A375 (cell line): ENCODE data around the gene THSD7B. TPM values are rescaled to one million over a fixed set of nuclear protein-coding genes. Genes with fewer than 3 reads are reported as not detected.

Experiments
- small RNA-seq: library from RNA; depleted of rRNA; stranded (forward); fragments of <200 nt; gene quantifications from one replicate; pipeline ENCODE3, GENCODE V24; 2014
- total RNA-seq: library from RNA; depleted of rRNA; stranded (reverse); fragments of >200 nt; shearing (Covaris generic); gene quantifications from 2 replicates; pipeline ENCODE4 v1.2.3, GENCODE V29; 2014; rRNA removed

THSD7B gene
- 0.16 and 0.19 TPM in 2 replicates for total RNA-seq

GRCh38 chr2:136765256-136766072 is at the start of gene THSD7B:
Gene THSD7B (plus strand): TSS chr2:136765545. CDS start chr2:136882179, 116,634 bp downstream.

Small RNA genes within 50 kb of the gene (small RNA-seq; reads per million reads assigned to genes)
- gene RF00019 = not detected
- not detected for gene RNA5SP105
